Measurements from ENCODE around the gene CTXND1.

- TF ChIP-seq CTCF (IDR thresholded peaks at IDR 0.05) (no peak), POLR2A (IDR thresholded peaks at IDR 0.05) (no peak)
Observed at GRCh38 chr15:80169768-80170357, 82.2 kb downstream of the CTXND1 start.
